ENCODE measurements around the gene NCK2.

NCK2 gene

GRCh38 chr2:105744909-105745853 lies at the start of gene NCK2:
Gene NCK2 (plus strand): TSS chr2:105744912. CDS start chr2:105855064, 110,152 bp downstream.
- peaks cover 52% of the 10 kb centered on the region for H3K79me2 ChIP-seq (ENCODE audit: insufficient read depth, low read length)

DNA sequence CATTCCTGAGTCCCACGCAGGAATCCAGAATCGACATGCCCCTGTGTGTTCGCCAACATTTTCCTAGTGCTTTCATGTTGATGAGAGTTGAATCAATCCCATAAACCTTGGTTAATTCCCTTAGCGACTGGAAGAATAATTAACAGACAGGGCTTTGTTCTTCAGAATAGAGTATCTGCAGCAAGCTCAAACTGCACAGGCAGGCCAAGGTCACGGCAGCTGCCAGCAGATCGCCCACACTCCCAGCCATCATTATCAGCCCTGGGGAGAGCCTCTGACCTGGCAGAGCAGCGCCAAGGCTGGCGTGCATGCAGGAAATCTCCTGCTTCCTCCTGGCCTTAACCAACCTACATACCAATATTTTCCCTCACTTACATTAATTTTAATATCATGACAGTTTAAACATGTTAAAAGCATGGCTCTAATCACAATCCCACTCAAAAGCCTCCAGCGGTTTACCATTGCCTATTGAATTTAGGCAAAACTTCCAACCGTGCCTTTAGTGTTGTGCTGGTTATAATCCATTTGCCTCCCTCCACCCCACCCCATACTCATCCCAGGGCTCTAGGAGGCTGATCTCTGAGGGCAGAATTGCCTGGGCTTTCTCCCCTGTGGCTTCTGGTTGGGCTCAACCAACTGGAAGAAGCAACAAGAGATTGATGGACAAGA lies 46.8 kb upstream of the NCK2 start:
- Histone ChIP-seq H3K4me3 (ENCODE audit: low read length, poor library complexity, severe bottlenecking) (no peak overlapping the region), H3K9me2 (replicated peaks; ENCODE audit: low read depth, low read length) (0 out of 2 replicates have a peak, but pooled peaks cover 3% of the 10 kb centered on the region), H3K27me3 (ENCODE audit: insufficient read depth, low read length, poor library complexity, severe bottlenecking) (no peaks in the 10 kb centered on the region), H3K79me2 (ENCODE audit: insufficient read depth, low read length) (no peaks in the 10 kb centered on the region), H3K4me2 (ENCODE audit: low read depth, low read length, poor library complexity, severe bottlenecking) (no peak overlapping the region), H2AFZ (ENCODE audit: low read length) (no peak overlapping the region), H3K9me3 (ENCODE audit: insufficient read depth, low read depth, low read length) (no peaks in the 10 kb centered on the region), H3K4me1 (ENCODE audit: insufficient read depth, low read length, poor library complexity, severe bottlenecking) (peaks cover 7% of the 10 kb centered on the region), H4K20me1 (ENCODE audit: insufficient read depth, low read length, poor library complexity, severe bottlenecking) (no peaks in the 10 kb centered on the region), H3F3A (ENCODE audit: low read depth) (no peaks in the 10 kb centered on the region), H3K9ac (ENCODE audit: low read depth, low read length, poor library complexity, severe bottlenecking) (no peak overlapping the region), H3K36me3 (ENCODE audit: insufficient read depth, low read length) (no peaks in the 10 kb centered on the region)
- TF ChIP-seq, protein P1, sequence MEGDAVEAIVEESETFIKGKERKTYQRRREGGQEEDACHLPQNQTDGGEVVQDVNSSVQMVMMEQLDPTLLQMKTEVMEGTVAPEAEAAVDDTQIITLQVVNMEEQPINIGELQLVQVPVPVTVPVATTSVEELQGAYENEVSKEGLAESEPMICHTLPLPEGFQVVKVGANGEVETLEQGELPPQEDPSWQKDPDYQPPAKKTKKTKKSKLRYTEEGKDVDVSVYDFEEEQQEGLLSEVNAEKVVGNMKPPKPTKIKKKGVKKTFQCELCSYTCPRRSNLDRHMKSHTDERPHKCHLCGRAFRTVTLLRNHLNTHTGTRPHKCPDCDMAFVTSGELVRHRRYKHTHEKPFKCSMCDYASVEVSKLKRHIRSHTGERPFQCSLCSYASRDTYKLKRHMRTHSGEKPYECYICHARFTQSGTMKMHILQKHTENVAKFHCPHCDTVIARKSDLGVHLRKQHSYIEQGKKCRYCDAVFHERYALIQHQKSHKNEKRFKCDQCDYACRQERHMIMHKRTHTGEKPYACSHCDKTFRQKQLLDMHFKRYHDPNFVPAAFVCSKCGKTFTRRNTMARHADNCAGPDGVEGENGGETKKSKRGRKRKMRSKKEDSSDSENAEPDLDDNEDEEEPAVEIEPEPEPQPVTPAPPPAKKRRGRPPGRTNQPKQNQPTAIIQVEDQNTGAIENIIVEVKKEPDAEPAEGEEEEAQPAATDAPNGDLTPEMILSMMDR (conservative IDR thresholded peaks at IDR 0.05; ENCODE audit: low read length) = no peak
- no peak for TF ChIP-seq EZH2phosphoT487 (IDR thresholded peaks at IDR 0.05; ENCODE audit: borderline replicate concordance)

More at GRCh38 chr2:105744909-105745853, at the start of gene NCK2:
- H3K27me3 ChIP-seq (ENCODE audit: insufficient read depth, low read length, poor library complexity, severe bottlenecking) = no peaks in the 10 kb centered on the region
- peak within 1 kb of the TSS; percentile 76 for H3K9ac ChIP-seq (ENCODE audit: low read depth, low read length, poor library complexity, severe bottlenecking)
- H3K9me2 ChIP-seq (replicated peaks; ENCODE audit: low read depth, low read length) = no peaks in the 10 kb centered on the region
- H3F3A ChIP-seq (ENCODE audit: low read depth) = no peaks in the 10 kb centered on the region
- H3K4me1 ChIP-seq (ENCODE audit: insufficient read depth, low read length, poor library complexity, severe bottlenecking) = peaks cover 48% of the 10 kb centered on the region
- peak within 1 kb of the TSS; percentile 61 for H2AFZ ChIP-seq (ENCODE audit: low read length)
- peaks cover 35% of the 10 kb centered on the region for H4K20me1 ChIP-seq (ENCODE audit: insufficient read depth, low read length, poor library complexity, severe bottlenecking)
- peak within 1 kb of the TSS; percentile 95 for H3K4me3 ChIP-seq (ENCODE audit: low read length, poor library complexity, severe bottlenecking)
- TF ChIP-seq EZH2phosphoT487 (IDR thresholded peaks at IDR 0.05; ENCODE audit: borderline replicate concordance) = no peak
- TF ChIP-seq, protein P1 (conservative IDR thresholded peaks at IDR 0.05; ENCODE audit: low read length) = no peak
- no peaks in the 10 kb centered on the region for H3K9me3 ChIP-seq (ENCODE audit: insufficient read depth, low read depth, low read length)
- H3K36me3 ChIP-seq (ENCODE audit: insufficient read depth, low read length) = no peaks in the 10 kb centered on the region
- H3K4me2 ChIP-seq (ENCODE audit: low read depth, low read length, poor library complexity, severe bottlenecking) = peak within 1 kb of the TSS; percentile 96

- H3F3A ChIP-seq (ENCODE audit: low read depth) = no peaks in the 10 kb centered on the region
- no peak overlapping the region for H2AFZ ChIP-seq (ENCODE audit: low read length)
- no peaks in the 10 kb centered on the region for H3K36me3 ChIP-seq (ENCODE audit: insufficient read depth, low read length)
- H3K4me2 ChIP-seq (ENCODE audit: low read depth, low read length, poor library complexity, severe bottlenecking) = no peak overlapping the region
- no peaks in the 10 kb centered on the region for H3K27me3 ChIP-seq (ENCODE audit: insufficient read depth, low read length, poor library complexity, severe bottlenecking)
- TF ChIP-seq EZH2phosphoT487 (IDR thresholded peaks at IDR 0.05; ENCODE audit: borderline replicate concordance) = no peak
- TF ChIP-seq, protein P1 (conservative IDR thresholded peaks at IDR 0.05; ENCODE audit: low read length) = no peak
- H4K20me1 ChIP-seq (ENCODE audit: insufficient read depth, low read length, poor library complexity, severe bottlenecking) = no peaks in the 10 kb centered on the region
- no peak overlapping the region for H3K4me3 ChIP-seq (ENCODE audit: low read length, poor library complexity, severe bottlenecking)
- no peaks in the 10 kb centered on the region for H3K9me3 ChIP-seq (ENCODE audit: insufficient read depth, low read depth, low read length)
- no peaks in the 10 kb centered on the region for H3K79me2 ChIP-seq (ENCODE audit: insufficient read depth, low read length)
- H3K4me1 ChIP-seq (ENCODE audit: insufficient read depth, low read length, poor library complexity, severe bottlenecking) = peaks cover 7% of the 10 kb centered on the region
- H3K9me2 ChIP-seq (replicated peaks; ENCODE audit: low read depth, low read length) = 0 out of 2 replicates have a peak, but pooled peaks cover 3% of the 10 kb centered on the region
- no peak overlapping the region for H3K9ac ChIP-seq (ENCODE audit: low read depth, low read length, poor library complexity, severe bottlenecking)
Measured at GRCh38 chr2:105698820-105699219, 45.9 kb upstream of the NCK2 start.

Data from Loucy (cell line).